HG02571 (cell line): ENCODE results near the gene HDAC9.
"Not testable (repeated sequence)": the region's sequence is repeated elsewhere in the genome, so short reads cannot be mapped to it uniquely, and the experiment has no call there.

Experiments
- ATAC-seq: cut with Tn5 transposase; IDR thresholded peaks from one replicate; pipeline ENCODE4 v1.9.1; 2021; ENCODE audit warnings: mild to moderate bottlenecking, moderate library complexity; ENCODE audit not compliant: unreplicated experiment

HDAC9 gene

GRCh38 chr7:18702071-18702829, 206.7 kb downstream of the HDAC9 start:
- no peak for ATAC-seq

- no peak for ATAC-seq
Observed at GRCh38 chr7:18703685-18704084, 208.1 kb downstream of the HDAC9 start.

GRCh38 chr7:18706670-18707069, 211.1 kb downstream of the HDAC9 start:
- ATAC-seq, result no peak

- no peak for ATAC-seq
Observed at GRCh38 chr7:18708204-18708603, 212.7 kb downstream of the HDAC9 start.

- ATAC-seq, result no peak
Observed at GRCh38 chr7:18715988-18716387, 220.4 kb downstream of the HDAC9 start.

DNA sequence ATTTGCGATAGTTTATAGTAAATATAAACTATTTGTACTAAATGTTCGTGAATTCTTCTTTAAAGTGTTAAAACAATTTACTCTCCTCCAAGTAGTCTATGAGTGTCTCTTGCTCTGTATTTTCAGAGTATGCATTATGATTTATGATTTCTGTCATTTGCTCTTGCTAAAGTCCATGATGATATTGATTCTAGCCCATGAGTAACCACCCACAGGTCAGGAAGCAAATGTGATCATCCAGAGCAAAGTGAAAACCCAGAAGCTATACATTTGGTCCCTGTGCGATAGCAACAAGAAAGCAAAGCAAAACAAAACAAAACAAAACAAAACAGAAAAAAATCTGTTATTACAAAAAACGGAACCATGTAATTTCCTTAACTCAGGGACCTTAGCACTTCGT, 225.9 kb downstream of the HDAC9 start:
- no peak for ATAC-seq

DNA sequence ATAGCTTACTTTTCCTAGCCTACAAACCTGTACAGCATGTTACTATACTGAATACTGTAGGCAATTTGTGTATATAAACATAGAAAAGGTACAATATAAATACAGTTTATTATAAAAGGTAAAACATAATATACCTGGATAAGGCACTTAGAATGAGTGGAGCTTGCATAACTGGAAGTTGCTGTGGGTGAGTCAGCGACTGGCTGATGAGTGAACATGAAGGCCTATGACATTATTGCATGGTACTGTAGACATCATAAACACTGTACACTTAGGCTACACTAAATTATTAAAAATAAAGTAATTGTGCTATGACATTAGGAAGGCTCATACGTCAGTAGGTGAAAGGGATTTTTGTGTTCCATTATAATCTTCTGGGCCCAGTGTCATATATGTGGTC, 228.8 kb downstream of the HDAC9 start:
- no peak for ATAC-seq

GRCh38 chr7:18727115-18727870, 231.7 kb downstream of the HDAC9 start:
- ATAC-seq, result no peak

DNA sequence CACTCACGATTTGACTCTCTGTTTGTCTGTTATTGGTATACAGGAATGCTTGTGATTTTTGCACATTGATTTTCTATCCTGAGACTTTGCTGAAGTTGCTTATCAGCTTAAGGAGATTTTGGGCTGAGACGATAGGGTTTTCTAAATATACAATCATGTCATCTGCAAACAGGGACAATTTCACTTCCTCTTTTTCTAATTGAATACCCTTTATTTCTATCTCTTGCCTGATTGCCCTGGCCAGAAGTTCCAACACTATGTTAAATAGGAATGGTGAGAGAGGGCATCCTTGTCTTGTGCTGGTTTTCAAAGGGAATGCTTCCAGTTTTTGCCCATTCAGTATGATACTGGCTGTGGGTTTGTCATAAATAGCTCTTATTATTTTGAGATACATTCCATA, 240.5 kb downstream of the HDAC9 start:
- ATAC-seq, result not testable (repeated sequence)

DNA sequence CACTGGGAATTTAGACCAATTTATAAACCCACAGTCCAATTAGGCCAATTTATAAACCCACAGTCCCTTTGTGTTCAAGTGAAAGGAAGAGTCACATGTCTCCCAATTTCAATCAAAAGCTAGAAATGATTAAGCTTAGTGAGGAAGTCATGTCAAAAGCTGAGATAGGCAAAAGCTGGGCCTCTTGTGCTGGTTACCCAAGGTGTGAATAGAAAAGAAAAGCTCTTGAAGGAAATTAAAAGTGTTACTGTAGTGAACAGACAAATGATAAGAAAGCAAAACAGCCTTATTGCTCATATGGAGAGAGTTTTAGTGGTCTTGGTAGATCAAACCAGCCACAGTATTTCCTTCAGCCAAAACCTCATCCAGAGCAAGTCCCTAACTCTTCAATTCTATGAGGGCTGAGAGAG, 245.0 kb downstream of the HDAC9 start:
- no peak for ATAC-seq

- no peak for ATAC-seq
Observed at GRCh38 chr7:18753972-18754610, 258.5 kb downstream of the HDAC9 start.

DNA sequence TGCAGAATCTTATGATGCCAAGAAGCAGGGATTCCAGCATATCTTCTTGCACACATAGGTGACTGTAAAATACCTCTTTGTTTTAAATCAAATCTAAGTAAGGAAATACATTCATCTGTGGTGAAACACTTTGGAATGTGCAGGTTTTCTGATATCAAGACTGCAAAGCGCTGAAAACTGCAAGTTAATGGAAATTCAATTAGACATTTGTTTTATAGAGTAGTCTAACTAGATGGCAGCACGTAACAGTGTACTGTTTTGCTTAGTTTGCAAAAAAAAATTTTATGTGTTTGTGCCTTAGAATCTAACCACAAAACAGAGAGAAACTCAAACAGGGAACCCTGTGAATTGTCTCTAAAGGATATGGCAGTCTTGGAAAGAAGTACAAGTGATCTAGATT, 259.2 kb downstream of the HDAC9 start:
- no peak for ATAC-seq

DNA sequence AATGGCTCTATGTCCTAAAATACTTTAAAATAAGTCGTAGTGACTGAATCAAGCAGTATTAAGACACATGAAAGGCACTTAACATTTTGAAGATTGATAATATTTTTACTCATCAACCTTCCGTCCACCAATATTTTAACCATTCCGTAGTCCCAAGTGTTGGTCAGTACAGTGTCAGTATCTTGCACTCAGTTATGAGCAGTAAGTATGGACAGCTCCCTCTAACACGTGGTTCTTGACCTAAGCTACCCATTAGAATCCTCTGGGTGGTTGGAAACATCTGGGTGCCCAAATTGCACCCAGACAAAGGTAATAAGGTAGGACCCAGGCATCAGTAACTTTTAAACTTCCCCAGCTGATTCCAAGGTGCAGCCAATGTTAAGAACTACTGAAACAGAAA, 260.2 kb downstream of the HDAC9 start:
- no peak for ATAC-seq

DNA sequence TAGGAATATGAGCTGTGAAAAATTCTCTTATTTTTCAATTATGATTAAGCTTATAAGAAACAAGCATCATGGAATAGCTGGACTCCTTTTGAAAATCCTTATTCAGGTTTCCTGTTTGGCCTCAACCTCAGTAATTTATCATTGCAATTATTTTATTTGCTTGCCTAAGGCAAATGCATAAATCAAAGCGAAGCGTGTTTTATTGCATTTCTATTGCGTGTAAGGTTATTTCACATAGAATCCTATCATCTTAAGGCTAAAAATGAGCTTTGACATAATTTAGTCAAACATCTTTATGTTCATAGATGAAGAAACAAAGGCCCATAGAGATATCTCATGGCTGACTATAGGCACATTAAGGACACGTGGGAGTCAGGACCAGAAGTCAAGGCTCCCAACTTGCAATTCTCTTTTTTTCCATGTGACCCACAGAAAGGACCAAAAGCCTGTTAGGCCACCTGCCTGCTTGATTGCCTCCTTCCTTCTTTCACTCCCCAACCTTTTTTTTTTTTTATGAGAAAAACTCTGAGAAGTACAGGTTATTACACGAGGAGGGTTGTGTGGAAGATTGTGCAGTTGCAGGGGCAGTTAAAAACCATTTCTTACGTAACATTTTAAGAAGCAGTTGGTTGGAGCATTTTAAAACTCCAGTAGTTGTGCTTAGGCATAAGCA, 261.0 kb downstream of the HDAC9 start:
- ATAC-seq, result no peak

- no peak for ATAC-seq
Observed at GRCh38 chr7:18760046-18760445, 264.5 kb downstream of the HDAC9 start.

DNA sequence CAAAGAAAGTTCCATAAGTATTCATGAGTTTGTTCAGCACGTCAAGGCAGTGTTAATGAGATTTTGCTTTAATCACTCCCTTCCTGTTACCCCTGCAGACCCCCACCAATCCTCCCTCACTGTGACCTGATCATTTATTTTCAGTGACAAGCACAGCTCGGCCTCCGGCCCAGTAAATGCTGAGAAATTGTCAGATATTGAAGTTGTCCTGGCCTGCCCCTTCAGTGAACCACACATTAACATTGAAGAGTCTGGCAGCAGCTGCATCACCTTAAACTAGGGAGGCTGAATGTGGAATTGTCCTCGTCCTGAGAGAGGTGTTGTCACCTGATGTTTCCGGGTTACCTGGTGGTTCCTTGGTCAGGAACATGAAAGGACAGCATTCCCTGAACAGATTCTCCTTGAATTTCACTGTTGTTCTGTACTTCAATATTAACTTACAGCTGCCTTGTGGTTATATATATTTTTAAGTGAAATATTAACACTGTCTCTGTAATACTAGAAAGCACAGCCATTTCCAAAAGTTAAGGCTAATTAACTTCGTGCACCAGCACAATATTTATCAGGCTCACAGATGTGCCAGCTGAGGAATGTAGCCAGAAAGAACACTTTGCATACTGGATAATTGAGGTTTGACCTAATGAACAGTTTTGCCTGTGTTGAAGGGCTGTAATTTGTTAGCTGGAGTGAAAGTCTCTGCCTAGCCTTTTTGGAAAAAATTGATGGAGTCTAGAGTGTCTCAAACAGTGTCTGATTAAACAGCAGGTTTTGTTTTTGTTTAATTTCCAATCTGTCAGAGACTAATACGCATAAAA, 265.3 kb downstream of the HDAC9 start:
- no peak for ATAC-seq

- ATAC-seq, result no peak
Observed at GRCh38 chr7:18762189-18762588, 266.6 kb downstream of the HDAC9 start.

- ATAC-seq, result no peak
Observed at GRCh38 chr7:18768256-18768655, 272.7 kb downstream of the HDAC9 start.

DNA sequence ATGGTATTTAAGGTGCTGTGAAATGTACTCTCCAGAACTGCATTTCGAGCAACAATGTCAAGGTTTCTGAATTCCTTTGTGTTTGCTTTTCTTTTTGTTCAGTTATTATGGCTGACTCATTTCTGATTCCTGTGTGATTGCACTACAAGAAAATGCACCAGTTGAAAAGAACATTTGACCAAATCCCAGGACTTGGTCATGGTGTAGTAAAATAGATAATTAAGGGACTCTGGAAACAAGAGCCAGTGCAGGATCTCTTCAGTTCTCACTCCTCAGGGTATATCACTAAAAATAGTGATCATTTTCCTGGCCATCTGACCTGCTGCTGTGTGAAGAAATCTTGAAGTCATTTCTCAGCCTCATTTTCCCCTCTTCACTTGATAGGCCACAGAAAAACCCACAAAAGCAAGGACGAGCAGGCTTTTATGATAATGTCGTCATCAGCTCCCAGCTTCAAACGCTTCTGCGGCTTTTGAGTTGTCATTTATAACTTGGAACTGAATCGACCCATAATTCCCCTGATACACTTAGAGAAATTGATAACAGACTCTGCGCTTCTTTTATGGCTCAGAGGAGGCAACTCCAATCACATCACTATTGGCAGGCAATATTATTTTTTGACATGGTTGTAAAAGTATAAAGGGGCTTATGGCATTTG, 274.7 kb downstream of the HDAC9 start:
- no peak for ATAC-seq

DNA sequence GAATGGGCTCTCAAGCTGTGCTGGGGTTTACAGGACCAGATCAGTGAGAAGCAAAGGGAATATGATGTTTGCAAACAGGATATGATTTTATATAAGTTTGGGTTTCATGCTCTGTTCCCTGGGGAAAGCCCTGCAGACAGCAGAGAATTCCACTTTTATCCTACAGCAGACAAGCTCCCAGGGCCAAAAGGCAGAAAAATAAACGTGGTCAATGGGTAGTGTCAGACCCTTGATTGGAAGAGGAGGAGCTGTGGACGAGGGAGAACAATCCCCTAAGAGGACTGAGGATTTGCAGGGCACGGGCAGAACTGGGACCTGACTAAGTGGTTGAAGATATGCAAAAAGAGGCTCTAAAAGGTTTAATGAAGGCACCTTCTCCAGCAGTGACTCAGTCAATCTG, 275.3 kb downstream of the HDAC9 start:
- no peak for ATAC-seq
